IMR-90 (cell line): ENCODE results near the gene FNIP2. TPM values are rescaled to one million over a fixed set of nuclear protein-coding genes. Genes with fewer than 3 reads are reported as not detected.

ENCODE experiments used
- ATAC-seq: fragments of 200-7000 bp; cut with Tn5 transposase; 2 replicates; pipeline ENCODE4 v1.9.1; 2020; ENCODE audit warnings: low read depth, mild to moderate bottlenecking, moderate library complexity
- BruUV-seq: library from RNA; stranded (reverse); fragments of 400-500 nt; replicated peaks from 2 replicates; lab custom pipeline; 2021; lab: Mats Ljungman, UMichigan
- CTCF ChIA-PET: fragments of 300-600 bp; formaldehyde crosslinking; extraction: SDS; loops from one replicate; lab custom pipeline; 2021; ENCODE audit warnings: antibody characterized with exemption; lab: Yijun Ruan, JAX
- POLR2A ChIA-PET: fragments of 300-600 bp; sonication (Branson Sonifier 250); formaldehyde crosslinking; loops from one replicate; lab custom pipeline; 2022; ENCODE audit warnings: antibody characterized with exemption; ENCODE audit not compliant: unreplicated experiment; lab: Charles Lee
- DNase-seq: peaks from one replicate; pipeline ENCODE4 v3.0.0; 2013
- H2AFZ ChIP-seq: replicated peaks from 2 replicates; pipeline ENCODE3; 2013; ENCODE audit warnings: low read length, mild to moderate bottlenecking; ENCODE audit not compliant: poor library complexity
- H2AK5ac ChIP-seq: 2 replicates; pipeline ENCODE4 v1.6.1; 2013; ENCODE audit warnings: low read depth, low read length, inconsistent platforms
- H2AK9ac ChIP-seq: replicated peaks from 2 replicates; pipeline ENCODE3; 2013; ENCODE audit warnings: mild to moderate bottlenecking, low read depth, low read length, moderate library complexity; ENCODE audit not compliant: poor library complexity
- H2BK120ac ChIP-seq: 2 replicates; pipeline ENCODE4 v1.6.1; 2013; ENCODE audit warnings: low read depth, low read length, inconsistent platforms
- H2BK15ac ChIP-seq: 3 replicates; pipeline ENCODE4 v1.6.1; 2013; ENCODE audit warnings: low read depth, low read length, inconsistent platforms
- H2BK20ac ChIP-seq: 2 replicates; pipeline ENCODE4 v1.6.1; 2013; ENCODE audit warnings: low read depth, mild to moderate bottlenecking, inconsistent platforms, low read length, moderate library complexity
- H2BK5ac ChIP-seq: 2 replicates; pipeline ENCODE4 v1.6.1; 2013; ENCODE audit warnings: mild to moderate bottlenecking, low read depth, low read length, inconsistent platforms; ENCODE audit not compliant: poor library complexity, severe bottlenecking
- H3K14ac ChIP-seq: replicated peaks from 2 replicates; pipeline ENCODE4 v1.6.1; 2013; ENCODE audit warnings: low read depth, low read length, inconsistent platforms
- H3K18ac ChIP-seq: 2 replicates; pipeline ENCODE4 v1.6.1; 2013; ENCODE audit warnings: low read depth, low read length, control low read depth
- H3K23ac ChIP-seq: 2 replicates; pipeline ENCODE4 v1.6.1; 2013; ENCODE audit warnings: low read depth, low read length, inconsistent platforms
- H3K27ac ChIP-seq: 2 replicates; pipeline ENCODE4 v1.5.1; 2013; ENCODE audit warnings: mild to moderate bottlenecking, control low read depth, low read length; ENCODE audit not compliant: insufficient read depth
- H3K27me3 ChIP-seq: 2 replicates; pipeline ENCODE4 v1.6.1; 2013; ENCODE audit warnings: low read length; ENCODE audit not compliant: control insufficient read depth, insufficient read depth
- H3K36me3 ChIP-seq: 2 replicates; pipeline ENCODE4 v1.6.1; 2013; ENCODE audit warnings: low read length, mixed read lengths; ENCODE audit not compliant: control insufficient read depth, insufficient read depth
- H3K4ac ChIP-seq: 2 replicates; pipeline ENCODE4 v1.6.1; 2013; ENCODE audit warnings: low read depth, low read length, inconsistent platforms
- H3K4me1 ChIP-seq: 2 replicates; pipeline ENCODE4 v1.6.1; 2013; ENCODE audit warnings: low read length, mixed read lengths; ENCODE audit not compliant: control insufficient read depth, insufficient read depth
- H3K4me2 ChIP-seq: 2 replicates; pipeline ENCODE4 v1.6.1; 2013; ENCODE audit warnings: low read depth, mild to moderate bottlenecking, control low read depth, low read length, moderate library complexity
- H3K4me3 ChIP-seq: 2 replicates; pipeline ENCODE4 v1.5.1; 2013; ENCODE audit warnings: low read depth, mild to moderate bottlenecking, control low read depth, low read length, moderate library complexity; ENCODE audit not compliant: insufficient read depth
- H3K56ac ChIP-seq: 2 replicates; pipeline ENCODE4 v1.6.1; 2013; ENCODE audit warnings: low read length, inconsistent platforms; ENCODE audit not compliant: insufficient read depth; ENCODE audit errors: extremely low read depth
- H3K79me1 ChIP-seq, 2 experiments: 2 replicates each; pipeline ENCODE4 v1.6.1; 2013; ENCODE audit warnings: low read length in 2 of 2, inconsistent platforms in 1 of 2, low read depth in 1 of 2
- H3K9ac ChIP-seq: 2 replicates; pipeline ENCODE4 v1.6.1; 2013; ENCODE audit warnings: low read depth, low read length, control low read depth
- H3K9me1 ChIP-seq: 2 replicates; pipeline ENCODE4 v1.6.1; 2013; ENCODE audit warnings: low read length, inconsistent platforms; ENCODE audit not compliant: insufficient read depth
- H3K9me3 ChIP-seq: 2 replicates; pipeline ENCODE4 v1.6.1; 2013; ENCODE audit warnings: low read length; ENCODE audit not compliant: control insufficient read depth, insufficient read depth
- H4K20me1 ChIP-seq: 2 replicates; pipeline ENCODE4 v1.6.1; 2013; ENCODE audit warnings: low read length, inconsistent platforms; ENCODE audit not compliant: insufficient read depth
- H4K5ac ChIP-seq: 2 replicates; pipeline ENCODE4 v1.6.1; 2013; ENCODE audit warnings: mild to moderate bottlenecking, low read depth, low read length, control low read depth
- H4K8ac ChIP-seq, 2 experiments: 2 replicates each; pipeline ENCODE4 v1.6.1; 2013; ENCODE audit warnings: low read depth in 2 of 2, low read length in 2 of 2, control low read depth in 1 of 2, inconsistent platforms in 1 of 2
- H4K91ac ChIP-seq: 2 replicates; pipeline ENCODE4 v1.6.1; 2013; ENCODE audit warnings: low read depth, low read length, inconsistent platforms; ENCODE audit not compliant: insufficient read depth
- BHLHE40 ChIP-seq: fragments of 150-350 bp; IDR thresholded peaks from 2 replicates; pipeline ENCODE4 v1.6.1; 2016; ENCODE audit warnings: mild to moderate bottlenecking, low read depth, low read length
- CEBPB ChIP-seq: IDR thresholded peaks from 2 replicates; pipeline ENCODE4 v1.6.1; 2012; ENCODE audit warnings: low read depth, low read length, improper control_type of control experiment
- CHD1 ChIP-seq: IDR thresholded peaks from 2 replicates; pipeline ENCODE4 v1.6.1; 2012; ENCODE audit warnings: low read depth, low read length, improper control_type of control experiment
- FOS ChIP-seq: fragments of 150-350 bp; IDR thresholded peaks from 2 replicates; pipeline ENCODE4 v1.6.1; 2016; ENCODE audit warnings: low read depth, low read length
- MAZ ChIP-seq: IDR thresholded peaks from 2 replicates; pipeline ENCODE4 v1.6.1; 2012; ENCODE audit warnings: low read depth, mild to moderate bottlenecking, low read length, improper control_type of control experiment, moderate library complexity, borderline replicate concordance
- MXI1 ChIP-seq: IDR thresholded peaks from 2 replicates; pipeline ENCODE4 v1.6.1; 2012; ENCODE audit warnings: low read depth, mild to moderate bottlenecking, low read length, moderate library complexity, borderline replicate concordance
- POLR2A ChIP-seq: IDR thresholded peaks from 2 replicates; pipeline ENCODE4 v1.6.1; 2012; ENCODE audit warnings: mild to moderate bottlenecking, low read depth, low read length
- RAD21 ChIP-seq: IDR thresholded peaks from 2 replicates; pipeline ENCODE4 v1.6.1; 2012; ENCODE audit warnings: low read length, improper control_type of control experiment
- RCOR1 ChIP-seq: IDR thresholded peaks from 2 replicates; pipeline ENCODE4 v1.6.1; 2012; ENCODE audit warnings: mild to moderate bottlenecking, low read length, improper control_type of control experiment; ENCODE audit not compliant: insufficient replicate concordance
- RFX5 ChIP-seq: IDR thresholded peaks from 2 replicates; pipeline ENCODE4 v1.8.0; 2012; ENCODE audit warnings: low read depth, mild to moderate bottlenecking, low read length, moderate library complexity
- WGBS, 2 experiments: methylation state at CpG; one replicate each; pipeline versions ENCODE4 v1.1.5 to v1.1.7; 2013; ENCODE audit warnings: missing lambda C conversion rate in 2 of 2; ENCODE audit not compliant: insufficient read length in 1 of 2; ENCODE audit errors: extremely low coverage in 2 of 2; 5-methylcytosine and 5-hydroxymethylcytosine counted together
- dilution Hi-C: fragments of 300-500 bp; cut with HindIII; formaldehyde crosslinking; loops from one replicate; pipeline ENCODE4 v1.14.3; 2018; ENCODE audit warnings: low sequenced_read_pairs; ENCODE audit not compliant: unreplicated experiment
- in situ Hi-C: fragments of 300-500 bp; cut with MboI; formaldehyde crosslinking; loops from 3 replicates; pipeline ENCODE4 v1.14.3; 2019; ENCODE audit warnings: low sequenced_read_pairs, inconsistent platforms, mixed read lengths
- intact Hi-C: fragments of 100-400 bp; cut with micrococcal nuclease; formaldehyde crosslinking; loops from 2 replicates; pipeline ENCODE4 v1.10.0; 2022
- polyA plus RNA-seq, 3 experiments: library from polyadenylated mRNA; depleted of rRNA; stranded (reverse); fragments of >200 nt; gene quantifications; 2 replicates each; pipeline ENCODE4 v1.2.3, GENCODE V29; 2012; ENCODE audit warnings: low replicate concordance in 1 of 3
- total RNA-seq: library from RNA; depleted of rRNA; stranded (reverse); fragments of >200 nt; gene quantifications from 2 replicates; pipeline ENCODE4 v1.2.3, GENCODE V29; 2012
- TF ChIP-seq, protein P1 (sequence below): fragments of 150-350 bp; IDR thresholded peaks from 2 replicates; pipeline ENCODE4 v1.6.1; 2017; ENCODE audit warnings: mild to moderate bottlenecking, antibody characterized with exemption, low read length, low read depth
- TF ChIP-seq, protein P2 (sequence below): conservative IDR thresholded peaks from 2 replicates; pipeline ENCODE4 v1.5.1; 2012; ENCODE audit warnings: mild to moderate bottlenecking, low read depth, low read length, improper control_type of control experiment

The FNIP2 gene
- total and polyA plus RNA-seq, 2 of the 4 experiments (the other 2 are of a cell fraction), result 4.7 to 24.6 TPM

DNA sequence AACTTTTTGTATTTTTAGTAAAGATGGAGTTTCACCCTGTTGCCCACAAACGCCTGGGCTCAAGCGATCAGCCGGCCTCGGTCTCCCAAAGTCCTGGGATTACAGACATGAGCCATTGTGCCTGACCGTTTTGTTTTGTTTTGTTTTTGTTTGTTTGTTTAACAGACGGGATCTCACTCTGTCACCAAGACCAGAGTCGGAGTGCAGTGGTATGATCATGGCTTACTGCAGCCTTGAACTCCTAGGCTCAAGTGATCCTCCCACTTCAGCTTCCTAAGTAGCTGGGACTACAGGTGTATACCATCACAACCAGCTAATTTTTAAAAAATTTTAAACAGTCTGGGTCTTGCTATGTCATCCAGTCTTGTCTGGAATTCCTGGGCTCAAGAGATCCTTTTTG, 53.5 kb downstream of the FNIP2 start:
- Histone ChIP-seq H2AK5ac (0 out of 2 replicates have a peak overlapping the region, but pooled peaks have one; percentile 6), H3K27me3 (no peaks in the 10 kb centered on the region), H3K36me3 (no peaks in the 10 kb centered on the region), H3K9me3 (no peaks in the 10 kb centered on the region), H2BK120ac (no peak overlapping the region), H3K14ac (no peak overlapping the region), H3K4me2 (no peak overlapping the region), H3K56ac (no peak overlapping the region), H3K4ac (no peak overlapping the region), H2BK5ac (no peak overlapping the region), H4K8ac (no peak overlapping the region), H3K4me3 (no peak overlapping the region), H4K91ac (no peak overlapping the region), H3K9me1 (peaks cover 21% of the 10 kb centered on the region), H3K23ac (no peak overlapping the region), H3K27ac (no peak overlapping the region), H4K5ac (no peak overlapping the region), H2BK15ac (no peak overlapping the region), H2BK20ac (no peak overlapping the region), H2AK9ac (no peak overlapping the region), H2AFZ (no peak overlapping the region), H3K18ac (no peak overlapping the region), H3K9ac (no peak overlapping the region), H3K79me1 (peaks cover 26 to 59% of the 10 kb centered on the region in 2 experiments; a peak in 3 of 4 replicates), H4K20me1 (no peaks in the 10 kb centered on the region), H3K4me1 (peaks cover 25% of the 10 kb centered on the region)
- ChIA-PET POLR2A (no interaction called here), CTCF (no interaction called here)
- in situ Hi-C loops, result no loop called here
- no CpG with 5 or more reads among the region's 7 CpGs for WGBS, 2 experiments
- DNase-seq (no peak), ATAC-seq (no peak)
- dilution Hi-C loops, result no loop called here
- no TSS peak for BruUV-seq
- TF ChIP-seq MAZ (no peak), POLR2A (no peak), RCOR1 (no peak), CHD1 (no peak), RFX5 (no peak), RAD21 (no peak), MXI1 (no peak), CEBPB (no peak), BHLHE40 (no peak), FOS (no peak)
- TF ChIP-seq, protein P1, sequence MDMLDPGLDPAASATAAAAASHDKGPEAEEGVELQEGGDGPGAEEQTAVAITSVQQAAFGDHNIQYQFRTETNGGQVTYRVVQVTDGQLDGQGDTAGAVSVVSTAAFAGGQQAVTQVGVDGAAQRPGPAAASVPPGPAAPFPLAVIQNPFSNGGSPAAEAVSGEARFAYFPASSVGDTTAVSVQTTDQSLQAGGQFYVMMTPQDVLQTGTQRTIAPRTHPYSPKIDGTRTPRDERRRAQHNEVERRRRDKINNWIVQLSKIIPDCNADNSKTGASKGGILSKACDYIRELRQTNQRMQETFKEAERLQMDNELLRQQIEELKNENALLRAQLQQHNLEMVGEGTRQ, result no peak
- TF ChIP-seq, protein P2, sequence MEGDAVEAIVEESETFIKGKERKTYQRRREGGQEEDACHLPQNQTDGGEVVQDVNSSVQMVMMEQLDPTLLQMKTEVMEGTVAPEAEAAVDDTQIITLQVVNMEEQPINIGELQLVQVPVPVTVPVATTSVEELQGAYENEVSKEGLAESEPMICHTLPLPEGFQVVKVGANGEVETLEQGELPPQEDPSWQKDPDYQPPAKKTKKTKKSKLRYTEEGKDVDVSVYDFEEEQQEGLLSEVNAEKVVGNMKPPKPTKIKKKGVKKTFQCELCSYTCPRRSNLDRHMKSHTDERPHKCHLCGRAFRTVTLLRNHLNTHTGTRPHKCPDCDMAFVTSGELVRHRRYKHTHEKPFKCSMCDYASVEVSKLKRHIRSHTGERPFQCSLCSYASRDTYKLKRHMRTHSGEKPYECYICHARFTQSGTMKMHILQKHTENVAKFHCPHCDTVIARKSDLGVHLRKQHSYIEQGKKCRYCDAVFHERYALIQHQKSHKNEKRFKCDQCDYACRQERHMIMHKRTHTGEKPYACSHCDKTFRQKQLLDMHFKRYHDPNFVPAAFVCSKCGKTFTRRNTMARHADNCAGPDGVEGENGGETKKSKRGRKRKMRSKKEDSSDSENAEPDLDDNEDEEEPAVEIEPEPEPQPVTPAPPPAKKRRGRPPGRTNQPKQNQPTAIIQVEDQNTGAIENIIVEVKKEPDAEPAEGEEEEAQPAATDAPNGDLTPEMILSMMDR, result no peak
- intact Hi-C loops, result no loop called here
